Activated CD4-positive, alpha-beta T cell treated with anti-CD3 and anti-CD28 coated beads, Interleukin-2, amount 50 U/mL, for 1 hour (primary cell): ENCODE measurements around the gene HTR3D.
A peak's percentile ranks its signal among the peaks of the same experiment; 100 is the strongest.
"Not testable (repeated sequence)": the region's sequence is repeated elsewhere in the genome, so short reads cannot be mapped to it uniquely, and the experiment has no call there.

Source experiments
- DNase-seq: peaks from one replicate; pipeline ENCODE4 v3.0.0-alpha.2; 2020

The HTR3D gene

DNA sequence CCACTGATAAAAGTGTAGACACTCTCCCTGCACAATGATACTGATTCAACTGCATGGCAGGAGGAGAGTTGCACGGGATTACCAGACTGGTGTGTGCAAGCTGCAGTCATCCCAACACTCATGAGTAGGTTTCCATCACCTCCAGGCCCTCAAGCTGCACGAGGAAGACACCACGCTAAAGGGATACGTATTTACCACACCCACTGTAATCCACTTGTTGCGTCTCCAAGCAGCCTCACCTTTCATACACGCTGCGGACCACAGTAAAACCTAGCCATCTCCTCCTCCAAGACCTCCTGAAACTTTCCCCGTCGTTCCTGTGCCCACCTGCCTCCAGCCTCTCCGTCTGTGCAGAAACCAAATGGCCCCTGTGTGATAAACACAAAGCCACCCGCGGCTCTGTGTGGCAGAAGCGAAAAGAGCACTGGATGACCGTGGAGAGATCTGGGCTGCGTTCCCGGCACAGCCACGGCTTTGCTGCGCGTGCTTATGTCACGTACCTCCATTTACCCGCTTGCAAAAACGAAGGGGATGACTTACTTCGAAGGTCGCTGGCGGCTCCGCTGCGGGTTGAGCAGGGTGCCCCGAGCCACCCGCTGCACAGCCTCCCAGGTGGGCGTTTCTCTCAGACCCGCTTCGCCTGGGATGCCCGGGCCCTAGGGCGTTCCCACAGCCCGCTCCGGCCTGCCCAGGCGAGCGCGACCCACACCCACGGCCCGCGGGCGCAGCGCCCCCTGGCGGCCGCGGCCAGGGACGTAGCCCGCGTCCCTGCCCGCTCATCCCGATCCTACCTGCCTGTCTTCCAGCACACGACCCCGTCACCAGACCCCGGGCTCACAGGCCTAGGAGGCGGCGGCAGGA, 14.5 kb upstream of the HTR3D start:
- DNase-seq, result peak; percentile 22

DNA sequence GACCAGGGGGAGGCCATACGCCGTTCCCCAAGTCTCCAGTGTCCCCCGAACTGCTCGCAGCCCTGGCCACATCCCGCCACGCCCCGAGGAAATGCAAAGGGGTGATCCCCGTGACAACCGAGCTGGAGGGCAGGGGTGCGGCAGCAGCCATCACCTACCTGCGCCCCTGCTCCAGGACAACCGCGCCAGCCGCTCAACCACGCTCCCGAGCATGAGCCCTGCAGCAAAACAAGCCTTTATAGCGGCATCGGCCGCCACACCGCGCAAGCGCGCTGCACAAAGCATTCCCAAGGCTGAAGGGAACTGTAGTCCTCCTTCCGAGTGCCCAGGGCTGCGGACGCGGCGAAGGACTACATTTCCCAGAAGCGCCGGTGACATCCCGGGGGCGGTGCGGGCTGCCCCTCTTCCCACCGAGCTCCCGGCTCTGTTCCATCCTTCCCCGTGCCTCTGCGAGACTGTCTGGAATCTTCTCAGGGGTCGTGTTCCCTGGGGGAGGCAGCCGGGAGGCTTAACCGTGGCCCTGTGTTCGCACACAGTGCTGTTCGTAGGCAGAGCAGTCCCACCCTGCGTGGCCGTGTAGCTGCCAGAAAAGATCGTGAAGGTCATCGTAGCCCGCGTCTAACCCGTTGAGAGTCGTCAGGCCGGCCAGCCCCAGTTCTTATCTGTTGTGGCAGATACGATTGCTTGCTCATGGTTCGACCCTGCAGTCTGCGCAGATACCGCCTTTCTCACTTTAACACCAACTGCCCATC, 13.7 kb upstream of the HTR3D start, which contains the start of gene ABCC5:
Gene ABCC5, minus strand, starts transcription at position 213 of the 752 bp plus-strand sequence. CDS start 3,492 bp downstream, outside the sequence.
- peak; percentile 79 for DNase-seq

DNA sequence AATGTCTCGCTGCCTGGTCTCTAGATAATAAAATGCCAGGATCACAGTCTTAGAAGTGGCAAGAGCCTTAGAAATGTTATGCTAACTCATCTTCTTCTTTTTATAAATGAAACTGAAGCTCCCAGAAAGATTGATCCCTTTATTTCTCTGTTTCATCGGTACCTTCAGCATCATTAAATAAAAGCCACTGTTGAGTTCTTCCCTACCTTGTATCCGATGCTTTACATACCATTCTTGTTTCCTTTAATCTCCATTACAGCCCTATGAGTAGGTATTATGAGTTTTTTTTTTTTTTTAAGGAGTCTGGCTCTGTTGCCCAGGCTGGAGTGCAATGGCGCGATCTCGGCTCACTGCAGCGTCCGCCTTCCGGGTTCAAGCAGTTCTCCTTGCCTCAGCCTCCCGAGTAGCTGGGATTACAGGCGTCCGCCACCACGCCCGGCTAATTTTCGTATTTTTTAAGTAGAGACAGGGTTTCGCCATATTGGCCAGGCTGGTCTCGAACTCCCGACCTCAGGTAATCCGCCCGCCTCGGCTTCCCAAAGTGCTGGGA, 13.0 kb upstream of the HTR3D start:
- DNase-seq, result no peak

DNA sequence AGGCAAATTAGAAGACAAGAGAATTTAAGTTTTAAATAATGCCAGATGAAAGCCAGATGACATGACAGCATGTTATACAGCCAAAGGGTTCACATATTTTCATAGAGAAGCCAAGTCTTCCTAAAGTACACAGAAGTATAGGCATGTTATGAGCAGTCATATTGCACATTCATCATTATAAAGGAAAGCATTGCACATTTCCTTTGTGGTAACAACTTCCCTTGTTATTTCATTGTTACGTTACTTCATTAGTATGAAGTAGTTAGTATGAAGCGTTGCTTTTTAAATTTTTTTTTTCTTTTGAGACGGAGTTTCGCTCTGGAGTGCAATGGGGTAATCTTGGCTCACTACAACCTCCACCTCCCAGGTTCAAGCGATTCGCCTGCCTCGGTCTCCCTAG, 9.2 kb upstream of the HTR3D start:
- DNase-seq, result no peak

- DNase-seq, result not testable (repeated sequence)
Observed at GRCh38 chr3:184025256-184025655, 6.3 kb upstream of the HTR3D start.

DNA sequence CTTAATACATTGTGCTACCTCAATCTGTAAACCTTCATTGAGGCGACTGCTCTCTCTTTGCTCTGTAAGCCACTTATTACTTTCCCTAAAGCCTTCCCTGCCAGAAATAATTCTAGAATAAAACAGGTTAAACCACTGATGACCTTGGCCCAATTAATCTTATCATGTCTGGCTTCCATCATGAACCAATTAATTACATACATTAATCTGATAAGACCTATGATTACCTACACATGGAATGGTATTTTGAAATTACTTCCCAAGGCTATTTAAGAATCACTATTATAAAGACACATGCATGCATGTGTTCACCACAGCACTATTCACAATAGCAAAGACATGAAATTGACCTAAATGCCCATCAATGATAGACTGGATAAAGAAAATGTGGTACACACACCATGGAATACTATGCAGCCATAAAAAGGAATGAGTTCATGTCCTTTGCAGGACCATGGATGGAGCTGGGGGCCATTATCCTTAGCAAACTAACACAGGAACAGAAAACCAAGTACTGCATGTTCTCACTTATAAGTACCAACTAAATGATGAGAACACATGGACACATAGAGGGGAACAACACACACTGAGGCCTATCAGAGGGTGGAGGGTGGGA, 3.2 kb upstream of the HTR3D start:
- not testable (repeated sequence) for DNase-seq

GRCh38 chr3:184029443-184029842, 2.1 kb upstream of the HTR3D start:
- DNase-seq, result no peak

DNA sequence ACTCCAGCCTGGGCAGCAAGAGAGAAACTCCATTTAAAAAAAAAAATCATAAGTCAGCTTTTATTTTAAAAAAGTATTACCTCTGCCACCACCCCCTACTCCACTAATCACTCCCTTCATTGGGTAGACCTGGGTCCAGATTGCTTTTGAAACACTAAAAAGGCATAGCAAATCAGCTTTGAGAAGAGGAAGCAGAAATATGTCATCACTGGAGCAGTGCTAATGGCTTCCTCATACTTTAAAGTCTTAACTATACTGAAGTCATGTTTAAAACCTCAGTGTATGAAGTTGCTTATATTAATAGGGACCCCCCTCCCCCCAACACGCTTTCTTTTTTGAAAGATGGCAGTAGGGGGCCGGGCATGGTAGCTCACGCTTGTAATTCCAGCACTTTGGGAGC, 1.0 kb upstream of the HTR3D start:
- DNase-seq, result no peak

DNA sequence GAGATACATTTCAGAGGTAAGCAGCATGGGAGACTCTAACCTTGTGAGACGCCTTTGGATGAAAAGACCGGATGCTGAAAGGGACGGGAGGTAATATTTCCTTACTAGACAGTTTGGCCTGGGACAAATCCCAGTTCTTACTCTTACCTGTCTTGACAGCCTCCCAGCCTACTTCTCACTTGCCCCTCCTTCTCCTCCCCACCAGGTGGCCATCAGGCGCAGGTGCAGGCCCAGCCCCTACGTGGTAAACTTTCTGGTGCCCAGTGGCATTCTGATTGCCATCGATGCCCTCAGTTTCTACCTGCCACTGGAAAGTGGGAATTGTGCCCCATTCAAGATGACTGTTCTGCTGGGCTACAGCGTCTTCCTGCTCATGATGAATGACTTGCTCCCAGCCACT, 6.3 kb downstream of the HTR3D start:
- DNase-seq, result no peak

DNA sequence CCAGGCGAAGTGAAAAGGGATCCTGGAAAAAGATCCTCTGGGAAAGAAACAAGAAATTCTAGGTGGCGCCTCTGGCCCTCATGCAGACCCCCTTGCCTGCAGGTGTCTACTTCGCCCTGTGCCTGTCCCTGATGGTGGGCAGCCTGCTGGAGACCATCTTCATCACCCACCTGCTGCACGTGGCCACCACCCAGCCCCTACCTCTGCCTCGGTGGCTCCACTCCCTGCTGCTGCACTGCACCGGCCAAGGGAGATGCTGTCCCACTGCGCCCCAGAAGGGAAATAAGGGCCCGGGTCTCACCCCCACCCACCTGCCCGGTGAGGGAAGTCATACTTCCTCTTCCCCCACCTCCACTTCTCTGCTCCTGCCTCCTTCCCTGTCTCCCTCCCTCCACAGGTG, 6.8 kb downstream of the HTR3D start:
- not testable (repeated sequence) for DNase-seq

DNA sequence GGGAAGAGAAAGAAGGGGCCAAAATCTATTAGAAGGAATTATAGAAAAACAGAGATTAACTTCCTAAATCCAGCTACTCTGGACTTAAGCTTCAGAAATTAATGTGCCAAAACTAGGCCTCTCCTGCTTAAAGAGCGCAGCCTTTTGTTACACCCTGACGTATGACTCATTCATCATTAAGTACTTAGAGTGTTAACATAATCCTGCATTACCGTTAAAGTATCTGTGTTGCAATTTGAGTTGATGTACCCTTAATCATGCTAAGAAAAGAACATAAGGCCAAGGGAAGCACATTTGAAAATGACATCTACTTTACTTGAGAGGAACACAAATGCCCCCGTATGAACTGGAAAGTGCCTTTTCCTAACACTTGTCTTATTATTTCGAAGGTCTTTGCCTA, 7.9 kb downstream of the HTR3D start:
- DNase-seq, result no peak

DNA sequence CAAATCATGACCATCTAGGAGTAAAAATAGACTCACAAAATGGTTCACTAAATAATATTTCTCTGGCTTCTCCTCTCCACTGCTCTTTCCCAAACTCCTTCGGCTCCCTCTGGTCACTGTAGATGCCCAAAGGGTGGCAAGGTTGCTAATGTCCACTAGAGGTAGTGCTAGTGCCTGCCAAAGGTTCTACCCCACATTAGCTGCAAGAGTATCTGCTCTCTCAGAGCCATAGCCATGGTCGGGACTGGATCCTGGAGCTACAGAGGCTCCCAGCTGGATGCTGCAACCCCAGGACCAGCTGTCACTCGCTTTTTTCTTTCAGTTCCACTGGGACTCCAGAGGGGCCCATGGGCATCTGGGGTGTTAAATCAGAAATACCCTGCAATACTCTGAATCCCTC, 8.5 kb downstream of the HTR3D start:
- DNase-seq, result no peak

DNA sequence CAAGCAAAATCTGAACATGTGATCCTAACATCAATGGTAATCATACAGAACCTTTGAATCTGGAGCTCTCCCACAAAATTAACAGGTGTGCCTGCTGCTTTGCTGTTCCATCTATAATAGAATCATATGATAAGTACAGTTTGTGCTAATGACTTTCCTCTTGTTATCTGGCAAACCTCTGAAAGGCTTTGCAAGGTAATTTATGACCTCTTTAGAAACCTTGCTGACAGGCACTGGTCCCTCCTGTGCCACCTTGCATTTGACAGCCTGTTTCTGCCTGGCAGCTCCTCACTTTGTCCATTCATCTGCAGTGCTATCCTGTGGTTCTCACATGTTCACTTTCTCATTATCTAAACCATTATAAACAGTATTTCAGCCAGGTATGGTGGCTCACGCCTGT, 11.1 kb downstream of the HTR3D start:
- no peak for DNase-seq

GRCh38 chr3:184045995-184046394, 14.5 kb downstream of the HTR3D start:
- DNase-seq, result no peak

DNA sequence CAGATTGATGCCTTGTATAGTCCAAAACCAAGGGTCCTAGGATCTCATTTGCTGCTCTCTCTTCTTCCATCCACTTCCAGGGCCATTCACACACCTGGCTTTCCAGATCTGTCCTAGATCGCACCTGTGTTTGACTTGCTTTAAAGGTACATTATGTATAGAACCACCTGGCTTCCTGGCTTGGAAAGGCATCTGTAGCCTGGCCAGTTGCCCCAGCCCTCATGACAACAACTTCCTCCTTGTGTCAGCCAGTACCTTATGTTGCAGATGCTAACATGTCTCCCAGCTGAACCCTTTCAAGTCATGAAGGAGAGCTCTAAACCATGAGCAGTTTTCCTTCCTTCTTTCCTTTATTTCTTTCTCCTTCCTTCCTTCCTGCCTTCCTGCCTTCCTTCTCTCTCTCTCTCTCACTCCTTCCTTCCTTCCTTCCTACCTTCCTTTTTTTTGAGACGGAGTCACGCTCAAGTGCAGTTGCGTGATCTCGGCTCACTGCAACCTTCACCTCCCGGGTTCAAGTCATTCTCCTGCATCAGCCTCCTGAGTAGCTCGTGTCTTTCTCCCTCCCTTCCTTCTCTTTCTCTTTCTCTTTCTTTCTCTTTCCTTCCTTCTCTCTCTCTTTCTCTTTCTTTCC, 18.8 kb downstream of the HTR3D start:
- DNase-seq, result no peak

DNA sequence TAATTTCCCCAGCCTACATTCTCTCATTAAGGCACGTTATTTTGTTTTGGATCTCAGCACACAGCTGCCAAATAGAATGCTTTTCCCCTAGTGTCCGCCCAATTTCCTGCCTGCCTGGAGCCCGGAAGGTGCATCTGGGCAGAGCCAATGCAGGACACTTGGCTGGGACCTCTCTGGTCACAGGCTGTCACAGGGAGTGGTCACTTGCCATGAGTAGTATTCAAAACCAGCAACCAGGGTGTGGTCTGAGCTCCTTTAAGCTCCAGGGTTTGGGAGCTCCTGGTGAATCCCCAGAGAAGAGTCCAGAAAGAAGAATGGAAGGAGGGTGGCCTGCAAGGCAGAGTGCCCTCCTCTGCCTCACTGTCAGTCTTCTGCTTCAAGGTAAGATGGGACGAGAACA, 21.2 kb downstream of the HTR3D start, which contains the start of gene HTR3C:
Gene HTR3C, plus strand, starts transcription at position 281 of the 400 bp plus-strand sequence. Its CDS starts 34 bp downstream, at position 315.
- DNase-seq, result no peak

DNA sequence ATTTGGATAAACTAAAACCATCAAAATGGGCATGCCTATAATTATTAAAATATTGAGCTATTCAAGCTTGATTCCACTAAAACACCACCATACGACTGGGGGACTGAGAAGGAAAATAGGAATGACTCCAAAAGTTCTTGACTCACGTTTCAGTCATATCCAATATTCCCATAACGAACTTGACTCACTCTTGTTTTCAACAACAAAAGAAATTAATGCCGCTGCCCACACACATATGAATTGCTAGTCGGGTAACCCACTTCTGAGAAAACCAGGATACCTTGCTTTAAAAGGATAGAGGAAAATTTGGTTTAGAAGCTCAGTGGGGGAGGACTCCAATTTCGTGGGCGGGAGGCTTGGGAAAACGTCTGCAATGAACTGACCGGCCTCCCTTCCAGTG, 26.5 kb downstream of the HTR3D start:
- no peak for DNase-seq

DNA sequence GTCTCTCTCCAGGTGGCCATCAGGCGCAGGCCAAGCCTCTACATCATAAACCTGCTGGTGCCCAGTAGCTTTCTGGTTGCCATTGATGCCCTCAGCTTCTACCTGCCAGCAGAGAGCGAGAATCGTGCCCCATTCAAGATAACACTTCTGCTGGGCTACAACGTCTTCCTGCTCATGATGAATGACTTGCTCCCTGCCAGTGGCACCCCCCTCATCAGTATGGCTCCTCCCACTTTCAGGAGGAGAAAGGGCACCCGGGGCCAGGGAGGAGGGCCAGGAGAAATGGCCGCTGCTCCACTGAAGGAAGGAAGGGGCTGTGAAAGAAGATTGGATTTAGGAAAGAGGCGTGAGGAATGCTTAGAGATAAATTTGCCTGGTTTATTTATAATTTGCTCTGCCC, 27.9 kb downstream of the HTR3D start:
- no peak for DNase-seq

GRCh38 chr3:184062637-184063036, 31.1 kb downstream of the HTR3D start:
- no peak for DNase-seq

- DNase-seq, result no peak
Observed at GRCh38 chr3:184066211-184066610, 34.7 kb downstream of the HTR3D start.

DNA sequence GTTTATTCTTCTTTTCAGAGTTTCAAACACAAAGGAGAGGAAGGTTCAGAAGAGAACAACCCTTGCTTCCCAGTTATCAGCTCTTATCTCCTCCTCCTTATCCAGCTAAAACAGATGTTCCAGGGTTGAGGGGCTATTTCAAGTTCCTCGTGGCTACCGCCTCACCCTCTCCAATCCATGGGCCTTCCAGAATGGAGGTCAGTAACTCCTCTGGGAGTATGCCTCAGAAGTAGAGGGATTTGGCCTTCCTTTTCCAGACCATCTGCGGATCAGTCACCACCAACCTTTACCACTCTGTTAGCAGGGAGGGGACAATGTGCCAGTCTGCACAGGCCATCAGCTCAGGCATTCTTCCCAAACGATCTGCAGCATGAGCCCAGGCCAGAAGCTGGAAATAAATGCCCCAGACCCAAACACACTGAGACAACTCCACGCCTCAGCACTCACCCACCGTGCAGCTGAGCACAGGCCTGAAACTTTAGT, 36.1 kb downstream of the HTR3D start:
- DNase-seq, result no peak

- no peak for DNase-seq
Observed at GRCh38 chr3:184068344-184068743, 36.8 kb downstream of the HTR3D start.

- DNase-seq, result not testable (repeated sequence)
Observed at GRCh38 chr3:184071142-184071541, 39.6 kb downstream of the HTR3D start.
